ENCODE measurements around the gene ICOSLG.

The ICOSLG gene

DNA sequence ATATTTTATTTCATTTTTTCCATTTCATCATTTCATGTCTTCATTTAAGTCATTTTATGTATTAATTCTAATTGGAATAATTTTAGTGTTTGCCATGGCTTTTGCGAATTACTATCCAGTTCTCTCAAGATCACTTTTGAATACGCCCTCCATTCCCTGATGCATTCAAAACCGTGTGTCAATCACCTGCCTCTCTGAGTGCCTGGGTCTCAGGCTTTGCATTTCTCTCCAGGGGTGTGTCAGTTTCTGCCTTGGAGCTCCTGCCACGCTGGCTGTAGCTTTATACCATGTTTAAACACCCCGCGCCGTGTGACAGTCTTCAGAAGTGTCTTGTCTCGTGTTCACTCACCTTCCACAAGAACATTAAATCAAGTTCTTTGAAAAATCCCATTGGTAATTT lies 28.3 kb upstream of the ICOSLG start:
- Histone ChIP-seq H3K27me3 (replicated peaks; ENCODE audit: control insufficient read depth, insufficient read depth, low read length) (no peaks in the 10 kb centered on the region; the same call in 1 of the 2 replicates), H3K4me3 (replicated peaks; ENCODE audit: low read depth, low read length) (no peak overlapping the region), H3K36me3 (ENCODE audit: control insufficient read depth, insufficient read depth, low read length) (no peaks in the 10 kb centered on the region)
- DNase-seq (ENCODE audit: extremely low read depth, insufficient read length) = no peak
- TF ChIP-seq, protein P1, sequence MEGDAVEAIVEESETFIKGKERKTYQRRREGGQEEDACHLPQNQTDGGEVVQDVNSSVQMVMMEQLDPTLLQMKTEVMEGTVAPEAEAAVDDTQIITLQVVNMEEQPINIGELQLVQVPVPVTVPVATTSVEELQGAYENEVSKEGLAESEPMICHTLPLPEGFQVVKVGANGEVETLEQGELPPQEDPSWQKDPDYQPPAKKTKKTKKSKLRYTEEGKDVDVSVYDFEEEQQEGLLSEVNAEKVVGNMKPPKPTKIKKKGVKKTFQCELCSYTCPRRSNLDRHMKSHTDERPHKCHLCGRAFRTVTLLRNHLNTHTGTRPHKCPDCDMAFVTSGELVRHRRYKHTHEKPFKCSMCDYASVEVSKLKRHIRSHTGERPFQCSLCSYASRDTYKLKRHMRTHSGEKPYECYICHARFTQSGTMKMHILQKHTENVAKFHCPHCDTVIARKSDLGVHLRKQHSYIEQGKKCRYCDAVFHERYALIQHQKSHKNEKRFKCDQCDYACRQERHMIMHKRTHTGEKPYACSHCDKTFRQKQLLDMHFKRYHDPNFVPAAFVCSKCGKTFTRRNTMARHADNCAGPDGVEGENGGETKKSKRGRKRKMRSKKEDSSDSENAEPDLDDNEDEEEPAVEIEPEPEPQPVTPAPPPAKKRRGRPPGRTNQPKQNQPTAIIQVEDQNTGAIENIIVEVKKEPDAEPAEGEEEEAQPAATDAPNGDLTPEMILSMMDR (IDR thresholded peaks at IDR 0.05; ENCODE audit: insufficient read depth, low read length, poor library complexity, severe bottlenecking) = no peak

DNA sequence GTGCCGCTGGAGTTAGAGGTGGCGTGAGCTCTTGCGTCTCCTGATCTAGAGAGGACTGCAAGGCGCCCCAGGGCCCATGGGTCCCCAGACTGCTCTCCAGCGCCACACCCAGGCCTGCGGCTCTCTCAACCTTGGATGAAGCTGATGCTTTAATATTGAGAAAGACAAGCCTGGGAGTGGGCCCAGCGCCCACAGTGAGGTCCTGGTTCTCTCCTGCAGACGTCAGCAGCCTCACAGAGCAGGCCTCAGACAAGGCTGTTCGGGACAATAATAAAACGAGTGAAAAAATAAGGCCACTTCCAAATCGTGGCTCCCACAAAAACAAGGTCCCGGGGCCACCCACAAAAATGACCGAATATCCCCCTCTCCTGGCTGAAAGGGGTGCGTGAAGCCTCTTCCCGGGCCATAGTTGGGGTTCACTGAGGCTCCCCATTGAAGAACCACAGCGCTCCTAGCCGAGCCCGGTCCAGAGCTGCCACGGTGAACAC lies 27.0 kb upstream of the ICOSLG start:
- H3K27me3 ChIP-seq (replicated peaks; ENCODE audit: control insufficient read depth, insufficient read depth, low read length) = no peaks in the 10 kb centered on the region; the same call in 1 of the 2 replicates
- DNase-seq (ENCODE audit: extremely low read depth, insufficient read length) = peak; percentile 55
- no peaks in the 10 kb centered on the region for H3K36me3 ChIP-seq (ENCODE audit: control insufficient read depth, insufficient read depth, low read length)
- TF ChIP-seq, protein P1 (IDR thresholded peaks at IDR 0.05; ENCODE audit: insufficient read depth, low read length, poor library complexity, severe bottlenecking) = peak; percentile 48
- H3K4me3 ChIP-seq (replicated peaks; ENCODE audit: low read depth, low read length) = no peak overlapping the region

DNA sequence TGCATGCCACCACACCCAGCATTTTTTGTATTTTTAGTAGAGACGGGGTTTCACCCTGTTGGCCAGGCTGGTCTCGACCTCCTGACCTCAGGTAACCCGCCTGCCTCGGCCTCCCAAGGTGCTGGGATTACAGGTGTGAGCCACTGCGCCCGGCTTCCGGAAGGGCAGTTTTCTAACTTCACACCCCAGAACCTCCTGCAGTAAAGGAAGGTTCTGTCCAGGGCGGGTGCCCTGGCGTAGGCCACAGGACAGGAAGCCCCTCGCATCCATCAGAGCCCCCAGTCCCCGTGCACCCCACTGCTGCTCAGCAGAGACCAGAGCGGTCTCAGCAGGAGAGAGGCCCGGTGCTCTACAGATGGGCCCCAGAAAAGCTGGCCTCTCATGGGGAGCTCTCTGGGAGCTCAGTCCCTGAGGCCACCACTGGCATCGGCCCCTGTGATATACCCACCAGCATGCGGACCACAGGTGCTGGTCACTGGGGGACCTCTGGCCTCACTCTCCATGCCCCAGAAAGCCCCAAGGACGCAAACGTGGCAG lies 25.1 kb upstream of the ICOSLG start:
- TF ChIP-seq, protein P1 (IDR thresholded peaks at IDR 0.05; ENCODE audit: insufficient read depth, low read length, poor library complexity, severe bottlenecking) = no peak
- no peaks in the 10 kb centered on the region for H3K36me3 ChIP-seq (ENCODE audit: control insufficient read depth, insufficient read depth, low read length)
- no peak for DNase-seq (ENCODE audit: extremely low read depth, insufficient read length)
- H3K4me3 ChIP-seq (replicated peaks; ENCODE audit: low read depth, low read length) = no peak overlapping the region
- H3K27me3 ChIP-seq (replicated peaks; ENCODE audit: control insufficient read depth, insufficient read depth, low read length) = no peaks in the 10 kb centered on the region

DNA sequence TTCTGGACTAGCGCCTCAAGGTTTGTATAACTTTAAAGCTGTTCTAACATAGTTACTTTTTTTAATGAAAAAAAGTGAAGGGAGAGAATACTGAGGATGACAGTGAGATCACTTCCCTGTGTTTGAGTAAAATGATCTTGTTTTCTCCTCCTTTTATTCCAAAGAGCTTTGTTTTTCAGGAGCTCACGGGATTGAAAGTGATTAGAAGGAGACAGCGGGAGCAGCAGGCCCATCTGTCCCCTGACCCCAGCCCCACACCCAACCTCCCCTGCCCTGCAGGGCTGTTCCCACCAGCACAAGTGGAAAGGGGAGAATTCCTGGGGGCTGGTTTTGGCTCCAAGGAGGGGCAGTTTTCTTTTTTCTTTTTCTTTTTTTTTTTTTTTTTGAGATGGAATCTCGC lies 23.0 kb upstream of the ICOSLG start:
- TF ChIP-seq, protein P1 (IDR thresholded peaks at IDR 0.05; ENCODE audit: insufficient read depth, low read length, poor library complexity, severe bottlenecking) = no peak
- Histone ChIP-seq H3K4me3 (replicated peaks; ENCODE audit: low read depth, low read length) (no peak overlapping the region), H3K27me3 (replicated peaks; ENCODE audit: control insufficient read depth, insufficient read depth, low read length) (no peaks in the 10 kb centered on the region), H3K36me3 (ENCODE audit: control insufficient read depth, insufficient read depth, low read length) (no peaks in the 10 kb centered on the region)
- no peak for DNase-seq (ENCODE audit: extremely low read depth, insufficient read length)

DNA sequence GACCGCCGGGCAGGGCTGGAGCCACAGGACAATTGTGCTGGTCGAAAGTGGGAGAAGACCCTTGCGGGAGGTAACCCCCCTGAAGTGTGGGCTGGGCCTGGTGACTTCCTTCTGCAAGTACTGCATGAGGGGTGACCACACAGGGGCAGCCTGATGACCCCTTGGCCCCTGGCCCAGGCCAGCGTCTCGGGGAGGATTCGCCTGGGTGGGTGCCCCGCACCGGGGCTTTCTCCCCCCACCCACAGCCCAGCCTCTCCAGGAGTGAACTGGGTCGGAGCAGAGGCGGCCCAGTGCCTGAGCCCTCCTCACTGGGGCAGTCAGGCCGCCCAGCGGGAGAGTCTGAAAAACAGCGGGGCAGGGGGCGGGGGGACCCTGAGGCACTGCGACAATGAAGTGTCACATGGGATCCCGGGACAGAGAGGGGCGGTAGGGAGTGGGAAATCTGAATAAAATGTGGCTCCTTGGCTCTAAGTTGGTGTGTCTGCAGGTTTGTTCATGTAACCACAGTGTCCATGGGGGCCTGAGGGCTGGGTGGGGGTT lies 22.5 kb upstream of the ICOSLG start:
- TF ChIP-seq, protein P1 (IDR thresholded peaks at IDR 0.05; ENCODE audit: insufficient read depth, low read length, poor library complexity, severe bottlenecking) = no peak
- no peak overlapping the region for H3K4me3 ChIP-seq (replicated peaks; ENCODE audit: low read depth, low read length)
- no peak for DNase-seq (ENCODE audit: extremely low read depth, insufficient read length)

More for the DNA sequence above, 22.5 kb upstream of the ICOSLG start:
- Histone ChIP-seq H3K36me3 (ENCODE audit: control insufficient read depth, insufficient read depth, low read length) (no peaks in the 10 kb centered on the region), H3K27me3 (replicated peaks; ENCODE audit: control insufficient read depth, insufficient read depth, low read length) (no peaks in the 10 kb centered on the region)
